ENCODE results near the gene BCAS3.
"Not testable (repeated sequence)": the region's sequence is repeated elsewhere in the genome, so short reads cannot be mapped to it uniquely, and the experiment has no call there.

BCAS3 gene

GRCh38 chr17:61010661-61011170 lies 333.1 kb downstream of the BCAS3 start:
- DNase-seq, result no peak

GRCh38 chr17:61011251-61011650 lies 333.6 kb downstream of the BCAS3 start:
- no peak for DNase-seq

GRCh38 chr17:61015966-61016365 lies 338.3 kb downstream of the BCAS3 start:
- DNase-seq, result no peak

- DNase-seq, result no peak
Observed at GRCh38 chr17:61017317-61018006, 339.8 kb downstream of the BCAS3 start.

GRCh38 chr17:61018938-61019337 lies 341.3 kb downstream of the BCAS3 start:
- DNase-seq, result no peak

- DNase-seq, result no peak
Observed at GRCh38 chr17:61023996-61024395, 346.3 kb downstream of the BCAS3 start.

- no peak for DNase-seq
Observed at GRCh38 chr17:61026818-61027217, 349.2 kb downstream of the BCAS3 start.

GRCh38 chr17:61029181-61029580 lies 351.5 kb downstream of the BCAS3 start:
- no peak for DNase-seq

- DNase-seq, result no peak
Observed at GRCh38 chr17:61040666-61041065, 363.0 kb downstream of the BCAS3 start.

GRCh38 chr17:61042348-61042747 lies 364.7 kb downstream of the BCAS3 start:
- DNase-seq, result not testable (repeated sequence)

- no peak for DNase-seq
Observed at GRCh38 chr17:61047515-61047914, 369.9 kb downstream of the BCAS3 start.

GRCh38 chr17:61048376-61049106 lies 370.9 kb downstream of the BCAS3 start:
- no peak for DNase-seq

GRCh38 chr17:61053469-61053868 lies 375.8 kb downstream of the BCAS3 start:
- no peak for DNase-seq

- no peak for DNase-seq
Observed at GRCh38 chr17:61054436-61054835, 376.8 kb downstream of the BCAS3 start.

- DNase-seq, result no peak
Observed at GRCh38 chr17:61057257-61057656, 379.6 kb downstream of the BCAS3 start.

GRCh38 chr17:61058066-61058465 lies 380.4 kb downstream of the BCAS3 start:
- no peak for DNase-seq

GRCh38 chr17:61063528-61063927 lies 385.9 kb downstream of the BCAS3 start:
- DNase-seq, result no peak

- no peak for DNase-seq
Observed at GRCh38 chr17:61064087-61064951, 386.7 kb downstream of the BCAS3 start.

- no peak for DNase-seq
Observed at GRCh38 chr17:61065263-61065773, 387.7 kb downstream of the BCAS3 start.

GRCh38 chr17:61066062-61066461 lies 388.4 kb downstream of the BCAS3 start:
- no peak for DNase-seq

- no peak for DNase-seq
Observed at GRCh38 chr17:61070649-61071048, 393.0 kb downstream of the BCAS3 start.

- DNase-seq, result no peak
Observed at GRCh38 chr17:61072648-61073047, 395.0 kb downstream of the BCAS3 start.

GRCh38 chr17:61073131-61073530 lies 395.5 kb downstream of the BCAS3 start:
- DNase-seq, result no peak

All from NCI-H1417 (cell line).